Coronary artery (tissue), 2 donors: ENCODE measurements around the gene CSK.

Source experiments
- DNase-seq: peaks from one replicate; pipeline ENCODE4 v3.0.0-alpha.2; 2017; ENCODE audit warnings: low spot score
- H3K27ac ChIP-seq, 2 donors: fragments of 200-600 bp; sonication (generic); one replicate each; pipeline ENCODE4 v1.5.1; 2016 to 2019
- H3K4me3 ChIP-seq: fragments of 200-600 bp; sonication (generic); 2 replicates; pipeline ENCODE4 v1.5.1; 2016; ENCODE audit warnings: mild to moderate bottlenecking, moderate library complexity
- CTCF ChIP-seq: fragments of 200-600 bp; sonication (generic); IDR thresholded peaks from one replicate; pipeline ENCODE4 v1.5.1; 2019; ENCODE audit warnings: antibody characterized with exemption

The CSK gene

GRCh38 chr15:74770211-74770903 lies 11.5 kb upstream of the CSK start:
- H3K27ac ChIP-seq, result no peak overlapping the region
- TF ChIP-seq CTCF, result no peak
- H3K4me3 ChIP-seq, result no peak overlapping the region
- DNase-seq, result no peak

- DNase-seq, result no peak
- TF ChIP-seq CTCF, result no peak
- H3K4me3 ChIP-seq, result no peak overlapping the region
- no peak overlapping the region for H3K27ac ChIP-seq
These were observed 8.6 kb upstream of the CSK start for GRCh38 chr15:74773329-74773728.

GRCh38 chr15:74773731-74774252 lies 8.1 kb upstream of the CSK start:
- Histone ChIP-seq H3K4me3 (no peak overlapping the region), H3K27ac (no peak overlapping the region)
- DNase-seq, result no peak
- no peak for TF ChIP-seq CTCF

DNA sequence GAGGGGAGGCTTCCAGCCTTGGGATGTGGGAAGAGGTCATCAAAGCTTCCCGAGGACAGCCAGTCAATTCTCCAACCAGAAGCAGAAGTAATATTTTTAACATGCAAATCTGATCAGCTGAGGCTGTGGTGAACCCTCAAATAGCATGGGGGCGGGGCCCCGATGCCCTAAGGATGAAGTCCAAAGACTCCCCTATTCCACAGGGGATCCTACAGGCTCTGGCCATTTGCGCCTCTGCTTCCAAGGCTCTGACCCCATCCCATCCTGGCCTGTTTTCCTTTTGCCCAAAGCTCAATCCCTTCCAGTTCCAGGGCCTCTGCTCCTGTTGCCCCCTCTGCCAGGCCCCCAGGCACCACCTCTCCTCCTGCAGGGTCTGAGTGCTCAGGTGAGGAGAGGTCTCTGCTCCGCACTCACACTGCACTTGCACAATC lies 6.7 kb upstream of the CSK start:
- DNase-seq, result no peak
- Histone ChIP-seq H3K27ac (no peak overlapping the region), H3K4me3 (no peak overlapping the region)
- no peak for TF ChIP-seq CTCF

DNA sequence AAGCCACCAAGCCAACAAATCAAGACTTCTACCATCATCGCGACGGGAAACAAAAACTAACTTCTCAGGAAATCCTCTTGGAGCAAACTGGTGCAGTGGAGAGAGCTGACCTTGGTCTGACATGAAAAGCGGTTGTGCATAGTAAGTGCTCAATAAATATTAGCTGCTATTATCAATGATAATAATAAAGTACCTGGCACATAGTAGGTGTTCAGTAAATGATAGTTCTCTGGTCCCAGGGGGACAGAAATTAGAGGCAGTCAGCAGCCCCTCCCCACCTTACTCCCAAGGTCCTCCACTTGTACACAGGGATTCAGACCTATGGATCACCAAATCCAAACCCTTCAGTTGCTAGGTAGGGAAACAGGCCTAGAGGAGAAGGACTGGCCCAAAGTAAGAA lies 6.0 kb upstream of the CSK start:
- no peak for TF ChIP-seq CTCF
- DNase-seq, result no peak

DNA sequence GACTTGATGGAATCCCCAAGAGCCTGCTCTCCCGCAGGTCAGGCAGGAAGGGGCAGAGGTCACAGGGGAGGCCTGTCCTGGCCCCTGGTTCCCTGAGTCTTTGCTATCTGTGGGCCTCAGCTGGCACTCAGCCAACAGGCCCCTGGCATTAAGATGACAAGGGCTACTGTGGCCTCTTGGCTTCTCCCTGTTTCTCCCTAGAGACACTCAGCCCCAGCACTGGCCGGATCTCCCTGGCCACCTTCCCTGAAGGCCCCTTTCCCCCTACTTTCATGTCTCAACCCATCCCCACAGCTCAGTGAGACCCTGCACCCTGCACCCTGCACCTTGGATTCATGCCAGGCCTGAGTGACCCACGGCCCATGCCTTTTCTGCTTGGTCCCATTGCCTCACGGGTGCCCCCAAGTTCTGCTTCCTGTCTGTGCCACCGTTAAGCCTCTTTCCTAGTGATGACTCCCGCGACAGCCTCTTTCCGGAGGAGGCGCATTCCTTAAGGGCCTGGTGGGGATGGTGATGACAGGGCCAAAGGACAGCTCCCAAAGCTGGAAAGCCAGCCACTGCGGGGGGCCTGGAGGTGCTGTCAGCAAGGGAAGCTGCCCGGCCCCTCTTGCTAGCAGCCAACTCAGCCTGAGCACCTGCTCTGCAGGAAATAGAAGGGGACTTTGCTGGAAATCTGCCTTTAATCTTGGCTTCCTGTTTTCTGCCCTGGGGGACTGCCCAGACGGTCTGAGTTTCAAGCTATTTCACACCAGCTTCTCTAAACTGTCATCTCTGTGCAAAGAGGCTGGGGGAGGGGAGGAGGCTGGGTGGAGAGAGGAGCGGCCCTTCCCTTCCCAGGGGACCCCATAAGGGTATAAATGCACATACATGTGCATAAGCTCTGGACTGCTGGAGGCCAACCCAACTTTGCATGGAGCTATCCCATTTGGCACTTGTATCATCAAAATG lies 4.8 kb upstream of the CSK start:
- Histone ChIP-seq H3K4me3 (no peak overlapping the region), H3K27ac (peak overlapping the region in 1 of 2 donors; percentile 37)
- TF ChIP-seq CTCF, result no peak
- DNase-seq, result no peak

More for the DNA sequence above, 6.0 kb upstream of the CSK start:
- Histone ChIP-seq H3K27ac (no peak overlapping the region), H3K4me3 (no peak overlapping the region)
